HG02571 (cell line): ENCODE results near the gene NANS.

Experiments used
- ATAC-seq: cut with Tn5 transposase; IDR thresholded peaks from one replicate; pipeline ENCODE4 v1.9.1; 2021; ENCODE audit warnings: mild to moderate bottlenecking, moderate library complexity; ENCODE audit not compliant: unreplicated experiment

NANS gene

DNA sequence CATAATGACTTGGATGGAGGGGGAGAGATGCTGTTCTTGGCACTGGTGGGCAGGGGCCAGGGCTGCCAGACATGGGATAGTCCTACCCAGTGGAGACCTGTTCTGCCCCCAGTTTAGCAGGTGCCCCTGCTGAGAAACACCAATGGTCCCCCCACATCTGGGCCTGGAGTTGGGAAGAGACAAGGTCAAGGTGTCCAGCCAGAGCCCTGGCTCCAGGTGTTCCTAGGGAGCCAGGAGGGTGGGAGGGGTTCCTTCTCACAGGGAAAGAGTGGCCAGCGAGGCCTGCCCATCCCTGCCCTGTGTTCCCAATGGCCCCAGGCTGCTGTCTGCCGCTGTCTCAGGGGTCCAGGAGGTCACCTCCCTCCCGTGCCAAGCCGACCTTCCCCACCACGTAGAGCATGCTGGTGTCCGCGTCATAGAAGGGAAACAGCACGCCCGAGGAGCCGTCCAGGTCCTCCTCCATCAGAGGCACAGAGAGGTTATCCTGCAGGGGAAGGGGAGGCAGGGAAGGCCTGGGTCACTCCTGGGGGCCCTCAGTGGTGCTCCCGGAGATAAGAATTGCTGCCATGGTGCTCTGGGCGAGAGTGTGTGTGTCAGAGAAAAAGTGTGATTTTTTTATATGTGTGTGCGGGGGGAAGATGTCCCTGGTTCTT, 74.2 kb downstream of the NANS start:
- no peak for ATAC-seq

DNA sequence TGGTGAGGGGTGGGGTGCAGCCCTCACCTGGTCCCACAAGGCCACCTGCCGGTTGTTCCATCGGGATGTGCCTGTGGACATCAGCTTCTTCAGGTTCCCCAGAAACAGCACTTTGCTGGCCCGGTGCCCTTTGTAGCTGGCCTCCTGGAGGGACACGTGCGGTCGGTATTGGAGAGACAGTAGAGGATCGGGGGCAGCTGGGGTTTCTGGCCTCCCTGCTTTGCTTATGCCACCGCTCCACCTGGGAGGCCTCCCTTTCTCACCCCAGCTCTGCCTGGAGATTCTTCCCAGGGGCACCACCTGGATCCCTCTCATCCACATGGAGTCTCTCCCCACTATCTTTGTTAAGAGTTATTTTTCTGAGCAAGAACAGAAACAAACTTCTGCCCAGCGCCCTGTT, 75.6 kb downstream of the NANS start:
- no peak for ATAC-seq
